Measurements from ENCODE around the gene EXT2.

DNA sequence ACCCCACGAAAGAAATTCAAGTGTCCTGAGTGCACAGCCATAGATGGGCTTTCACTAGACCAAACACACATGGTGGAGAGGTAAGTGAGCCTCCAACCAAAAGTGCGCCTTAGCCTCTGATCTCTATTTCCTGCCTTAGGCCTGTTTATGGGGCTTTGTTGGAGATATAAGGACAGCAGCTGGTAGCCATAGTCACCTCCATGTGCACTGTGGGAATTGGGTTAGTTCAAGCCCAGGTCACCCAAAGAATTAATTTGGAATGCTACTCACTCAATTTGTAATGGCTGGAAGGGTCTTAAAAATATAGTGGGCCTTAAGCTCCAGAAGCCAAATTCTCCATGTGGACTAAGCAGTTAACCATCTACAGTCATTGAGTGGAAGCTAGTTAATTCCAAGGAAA is 140.8 kb downstream of the EXT2 start:
- TF ChIP-seq EZH2 (IDR thresholded peaks at IDR 0.05; ENCODE audit: borderline replicate concordance, insufficient read depth, low read length, poor library complexity, severe bottlenecking) (no peak), MXI1 (conservative IDR thresholded peaks at IDR 0.05; ENCODE audit: poor library complexity, severe bottlenecking) (no peak), POLR2AphosphoS5 (IDR thresholded peaks at IDR 0.05) (no peak), RAD21 (conservative IDR thresholded peaks at IDR 0.05) (no peak), SMC3 (conservative IDR thresholded peaks at IDR 0.05; ENCODE audit: poor library complexity) (no peak), EP300 (conservative IDR thresholded peaks at IDR 0.05; ENCODE audit: poor library complexity, severe bottlenecking) (no peak)
- TF ChIP-seq, protein P1, sequence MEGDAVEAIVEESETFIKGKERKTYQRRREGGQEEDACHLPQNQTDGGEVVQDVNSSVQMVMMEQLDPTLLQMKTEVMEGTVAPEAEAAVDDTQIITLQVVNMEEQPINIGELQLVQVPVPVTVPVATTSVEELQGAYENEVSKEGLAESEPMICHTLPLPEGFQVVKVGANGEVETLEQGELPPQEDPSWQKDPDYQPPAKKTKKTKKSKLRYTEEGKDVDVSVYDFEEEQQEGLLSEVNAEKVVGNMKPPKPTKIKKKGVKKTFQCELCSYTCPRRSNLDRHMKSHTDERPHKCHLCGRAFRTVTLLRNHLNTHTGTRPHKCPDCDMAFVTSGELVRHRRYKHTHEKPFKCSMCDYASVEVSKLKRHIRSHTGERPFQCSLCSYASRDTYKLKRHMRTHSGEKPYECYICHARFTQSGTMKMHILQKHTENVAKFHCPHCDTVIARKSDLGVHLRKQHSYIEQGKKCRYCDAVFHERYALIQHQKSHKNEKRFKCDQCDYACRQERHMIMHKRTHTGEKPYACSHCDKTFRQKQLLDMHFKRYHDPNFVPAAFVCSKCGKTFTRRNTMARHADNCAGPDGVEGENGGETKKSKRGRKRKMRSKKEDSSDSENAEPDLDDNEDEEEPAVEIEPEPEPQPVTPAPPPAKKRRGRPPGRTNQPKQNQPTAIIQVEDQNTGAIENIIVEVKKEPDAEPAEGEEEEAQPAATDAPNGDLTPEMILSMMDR (IDR thresholded peaks at IDR 0.05; ENCODE audit: poor library complexity, severe bottlenecking): no peak

Data from neural cell (in vitro differentiated cells).